OCI-M1 (cell line): ENCODE measurements around the gene ABCA2.

Source experiments
- DNase-seq: peaks from one replicate; lab custom pipeline; 2025; lab: John Stamatoyannopoulos, UW

The ABCA2 gene

GRCh38 chr9:136997830-136998234 lies 30.2 kb downstream of the ABCA2 start:
- DNase-seq: no peak

- DNase-seq: no peak
These were observed 30.7 kb downstream of the ABCA2 start for GRCh38 chr9:136997371-136997770.

DNA sequence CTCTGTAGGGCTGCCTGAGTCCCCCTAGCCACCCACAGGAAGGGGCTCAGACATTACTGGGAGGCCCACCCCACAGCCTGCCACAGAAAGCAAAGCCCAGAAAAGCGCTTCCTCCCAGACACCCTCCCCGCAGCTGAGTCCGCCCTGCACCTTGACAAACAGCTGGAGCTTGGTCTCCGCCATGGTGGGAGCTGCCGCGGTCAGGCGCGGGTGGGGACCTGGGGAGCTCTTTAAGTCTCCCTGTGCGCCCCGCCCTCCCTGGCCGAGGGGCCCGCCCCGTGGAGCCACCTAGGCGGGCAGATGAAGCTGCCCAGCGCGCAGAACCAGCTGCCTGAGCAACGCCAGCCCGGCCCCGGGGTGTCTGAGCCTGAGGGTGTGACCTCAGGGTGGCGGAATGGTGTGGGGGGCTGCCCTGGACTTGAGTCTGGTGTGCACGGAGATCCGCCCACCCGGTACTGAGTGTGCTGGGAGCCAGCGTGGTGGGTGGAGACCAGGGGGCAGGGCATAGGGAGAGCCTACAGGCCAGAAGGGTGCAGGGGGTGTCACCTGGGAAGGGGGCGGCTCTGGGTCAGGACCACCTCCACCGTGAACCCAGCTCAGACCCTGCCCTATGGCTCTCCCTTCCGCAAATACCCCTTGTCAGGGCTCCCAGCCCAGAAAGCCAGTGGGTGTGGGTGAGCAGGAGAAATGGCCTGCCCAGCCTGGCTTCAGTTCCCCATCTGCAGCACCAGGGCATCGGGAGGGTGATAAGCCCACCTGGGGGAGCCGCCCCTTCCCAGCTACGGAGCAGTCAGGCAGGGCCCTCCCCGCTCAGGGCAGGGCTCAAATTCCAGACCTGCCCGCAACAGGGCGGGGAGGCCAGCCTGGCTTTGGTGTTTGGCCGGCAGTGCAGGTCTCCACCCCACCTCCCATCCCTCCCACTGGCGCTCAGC lies 31.4 kb downstream of the ABCA2 start, which contains the start of gene CLIC3:
CLIC3 (minus strand) TSS at position 208 of the 932 bp plus-strand sequence; CDS start at position 183, 25 bp downstream.
- DNase-seq: no peak

DNA sequence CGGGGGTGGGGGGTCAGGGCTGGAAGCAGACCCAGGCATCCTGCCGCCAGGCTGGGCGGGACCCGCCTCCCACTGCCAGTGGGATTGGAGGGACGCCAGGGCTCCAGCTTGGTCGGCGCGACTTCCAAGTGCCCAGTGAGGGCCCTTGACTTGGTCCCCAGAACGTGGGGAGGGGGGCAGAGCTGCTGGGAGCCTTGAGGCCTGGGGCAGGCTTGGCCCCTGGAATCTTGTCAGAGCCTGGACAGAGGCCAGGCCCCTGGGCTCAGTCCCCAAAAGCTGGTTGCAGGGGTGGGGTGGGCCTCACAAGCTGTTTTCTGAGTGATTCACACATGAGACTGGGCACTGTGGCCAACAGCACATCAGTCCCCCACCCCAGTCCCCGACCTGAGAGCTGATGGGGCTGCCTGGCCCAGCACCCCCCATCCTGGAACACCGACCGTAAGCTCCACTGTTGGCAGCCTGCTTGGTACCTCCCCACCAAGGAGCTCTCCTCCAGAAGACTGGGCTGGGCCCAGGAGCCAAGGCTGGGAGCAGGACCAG lies 32.2 kb downstream of the ABCA2 start:
- no peak for DNase-seq

DNA sequence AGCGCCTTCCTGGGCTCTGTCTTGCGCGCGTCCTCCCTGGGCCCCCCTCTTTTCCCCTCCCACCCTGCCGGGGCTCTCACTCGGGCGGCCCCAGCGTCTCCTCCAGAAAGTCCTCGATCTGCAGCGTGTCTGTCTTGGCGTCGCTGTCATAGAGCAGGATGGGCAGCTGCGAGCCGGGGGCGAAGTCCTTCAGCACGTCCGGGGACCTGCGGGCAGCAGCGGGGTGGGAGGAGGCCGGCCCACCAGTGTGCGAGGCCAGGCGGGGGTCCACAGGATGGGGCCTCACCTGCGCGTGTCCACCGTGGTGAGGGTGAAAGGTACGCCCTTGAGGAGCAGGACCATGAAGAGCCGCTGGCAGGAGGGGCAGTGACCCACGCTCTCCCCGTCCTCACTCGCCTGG lies 32.7 kb downstream of the ABCA2 start:
- no peak for DNase-seq

GRCh38 chr9:136994888-136995230 lies 33.2 kb downstream of the ABCA2 start:
- no peak for DNase-seq

DNA sequence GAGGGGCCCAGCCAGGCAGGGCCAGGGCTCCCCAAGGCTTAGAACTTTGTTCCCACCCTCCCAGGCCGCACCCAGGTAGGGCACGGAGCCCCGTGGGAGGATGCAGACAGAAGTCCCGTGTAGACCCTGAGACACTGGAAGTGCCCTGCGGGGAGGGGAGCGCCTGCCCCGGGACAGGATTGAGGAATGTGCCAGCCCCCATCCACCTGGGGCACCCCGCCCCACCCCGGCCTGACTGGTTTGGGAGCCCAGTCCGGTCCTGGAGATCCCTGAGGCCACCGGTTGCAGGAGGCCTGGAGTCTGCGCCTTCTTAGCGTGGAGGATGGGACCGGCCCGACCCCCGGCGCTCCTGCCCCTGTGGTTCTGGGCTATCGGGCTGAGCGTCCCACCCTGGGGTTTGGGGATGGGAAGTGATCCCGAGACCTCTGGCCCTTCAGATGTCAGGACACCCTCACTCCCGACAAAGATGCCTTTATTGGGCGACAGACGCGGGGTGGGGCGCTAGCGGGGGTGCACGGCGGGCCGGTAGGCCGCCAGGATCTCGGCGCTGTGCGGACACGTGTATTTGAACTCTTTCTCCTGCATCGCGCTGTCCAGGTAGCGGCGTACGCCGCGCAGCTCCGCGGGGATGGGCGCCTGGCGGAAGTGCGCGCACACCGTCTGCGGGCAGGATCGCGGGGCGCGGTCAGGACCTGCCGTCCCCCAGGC lies 33.7 kb downstream of the ABCA2 start:
- no peak for DNase-seq

DNA sequence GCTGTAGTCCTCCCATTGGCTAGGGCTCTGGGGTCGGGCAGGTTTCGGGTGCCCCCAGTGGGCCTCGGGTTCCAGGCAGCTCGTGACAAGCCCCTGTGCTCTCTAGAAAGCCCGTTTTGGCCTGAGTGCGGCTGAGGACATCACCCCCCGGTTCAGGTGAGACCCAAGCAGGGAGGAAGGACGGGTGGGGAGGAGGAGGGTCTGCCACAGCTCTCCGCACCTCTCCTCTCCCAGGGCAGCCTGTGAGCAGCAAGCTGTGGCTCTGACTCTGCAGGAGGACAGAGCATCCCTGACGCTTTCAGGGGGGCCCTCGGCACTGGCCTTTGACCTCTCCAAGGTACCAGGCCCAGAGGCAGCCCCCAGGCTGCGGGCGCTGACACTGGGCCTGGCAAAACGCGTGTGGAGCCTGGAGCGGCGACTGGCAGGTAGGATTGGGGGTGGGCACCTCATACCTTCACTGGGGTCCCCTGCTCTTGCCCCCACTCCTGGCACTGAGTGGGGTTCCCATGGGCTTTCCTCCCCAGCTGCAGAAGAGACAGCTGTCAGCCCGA lies 35.1 kb downstream of the ABCA2 start:
- no peak for DNase-seq

DNA sequence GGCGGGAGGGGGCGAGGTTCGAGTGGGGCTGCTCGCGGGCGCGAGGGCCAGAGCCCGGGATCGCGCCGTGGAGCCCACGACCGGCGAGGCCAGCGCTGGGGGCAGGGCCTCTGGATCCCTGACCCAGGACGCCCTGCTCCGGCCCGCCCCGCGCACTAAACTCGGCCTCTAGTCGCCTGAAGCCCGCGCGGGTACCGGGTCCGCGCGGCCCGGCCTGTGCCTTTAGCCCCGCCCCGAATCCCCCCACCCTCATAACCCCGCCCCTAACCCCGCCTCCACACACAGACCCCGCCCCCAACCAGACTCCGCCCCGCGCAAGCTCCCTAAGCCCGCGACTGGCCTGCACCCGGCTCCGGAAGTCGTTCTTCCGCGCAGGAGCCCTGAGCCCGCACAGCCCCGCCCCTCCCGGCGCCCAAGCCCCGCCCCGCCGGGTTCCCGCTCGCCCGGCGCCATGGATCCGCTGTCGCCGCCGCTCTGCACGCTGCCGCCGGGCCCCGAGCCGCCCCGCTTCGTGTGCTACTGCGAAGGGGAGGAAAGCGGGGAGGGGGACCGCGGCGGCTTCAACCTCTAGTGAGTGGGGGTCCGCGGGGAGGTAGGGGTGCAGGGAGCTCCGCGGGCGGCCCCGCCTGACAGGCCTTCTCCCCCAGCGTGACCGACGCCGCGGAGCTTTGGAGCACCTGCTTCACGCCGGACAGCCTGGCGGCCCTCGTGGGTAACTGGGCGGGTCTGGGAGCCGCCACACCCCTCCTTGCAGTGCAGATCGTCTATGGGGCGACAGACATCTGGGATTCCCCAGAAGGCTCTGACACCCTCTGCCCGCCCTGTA lies 35.8 kb downstream of the ABCA2 start, which contains the start of gene PAXX:
PAXX (plus strand) TSS at position 430 of the 826 bp plus-strand sequence; CDS start at position 452, 22 bp downstream.
- peak; percentile 93 for DNase-seq

DNA sequence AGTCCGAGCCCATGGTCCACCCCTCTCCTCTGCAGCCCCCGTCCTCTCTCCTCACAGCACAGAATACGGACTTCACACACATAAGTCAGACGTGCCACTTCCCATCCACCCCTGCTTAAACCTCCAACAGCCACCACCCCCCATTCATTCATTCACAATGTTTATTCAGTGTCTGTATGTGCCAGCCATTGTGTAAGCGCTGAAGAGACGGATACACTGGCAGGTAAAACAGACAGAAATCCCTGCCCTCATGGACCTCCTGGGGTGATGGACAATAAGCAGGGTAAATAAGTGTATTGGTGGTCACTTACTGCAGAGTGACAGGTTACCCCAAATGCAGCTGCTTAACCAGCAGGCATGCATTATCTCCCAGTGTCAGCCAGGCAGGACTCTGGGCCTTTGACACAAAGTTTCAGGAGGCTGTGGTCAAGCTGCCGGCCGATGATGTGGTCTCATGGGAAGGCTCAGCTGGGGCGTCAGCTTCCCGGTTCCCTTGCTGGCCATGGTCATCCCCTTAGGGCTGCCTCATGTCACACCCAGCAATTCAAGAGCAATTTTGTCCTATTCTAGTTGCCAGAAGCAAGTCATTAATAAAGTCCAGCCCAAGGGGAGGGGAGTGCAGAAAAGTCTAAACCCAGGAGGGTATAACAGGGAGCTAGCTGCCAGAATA lies 37.7 kb downstream of the ABCA2 start:
- DNase-seq: no peak

GRCh38 chr9:136988872-136989271 lies 39.2 kb downstream of the ABCA2 start:
- DNase-seq: no peak

DNA sequence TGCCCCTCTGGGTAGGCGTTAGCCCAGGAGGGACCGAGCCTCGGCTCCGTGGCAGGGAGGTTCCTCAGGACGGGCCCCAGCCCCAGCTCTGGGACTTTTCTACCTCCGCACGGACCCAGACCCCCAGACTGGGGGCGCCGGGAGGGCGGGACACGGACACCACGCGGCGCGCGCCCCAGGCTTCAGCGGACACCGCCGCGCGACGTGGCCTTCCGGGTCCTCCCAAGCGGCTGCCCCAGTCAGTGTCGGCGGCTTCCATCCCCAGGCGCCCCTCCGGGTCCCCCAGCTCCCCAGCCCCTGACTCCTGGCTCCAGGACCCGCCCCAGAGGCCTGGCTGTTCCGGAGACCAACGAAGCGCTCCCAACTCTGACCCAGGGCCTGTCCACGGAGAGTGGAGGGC lies 42.2 kb downstream of the ABCA2 start:
- DNase-seq: no peak

- no peak for DNase-seq
These were observed 42.9 kb downstream of the ABCA2 start for GRCh38 chr9:136985027-136985602.

- DNase-seq: no peak
These were observed 43.5 kb downstream of the ABCA2 start for GRCh38 chr9:136984464-136985026.

- DNase-seq: no peak
These were observed 44.3 kb downstream of the ABCA2 start for GRCh38 chr9:136983656-136984314.

- no peak for DNase-seq
These were observed 44.9 kb downstream of the ABCA2 start for GRCh38 chr9:136983167-136983566.

GRCh38 chr9:136982232-136983051 lies 45.6 kb downstream of the ABCA2 start, which contains the start of gene LCNL1:
TSS of gene LCNL1 (plus strand) at chr9:136982993. CDS start at chr9:136983587, 594 bp downstream.
- DNase-seq: no peak

GRCh38 chr9:136981588-136982231 lies 46.3 kb downstream of the ABCA2 start:
- no peak for DNase-seq
